Gastroesophageal sphincter (tissue), 3 donors: ENCODE data around the gene STH.

Experiments used
- CTCF ChIP-seq, 4 experiments: fragments of 200-600 bp in 2 of 4; fragments of 450-650 bp in 2 of 4; sonication (generic) in 1 of 4; IDR thresholded peaks; one replicate each; pipeline ENCODE4 v1.5.1; 2017 to 2019; ENCODE audit warnings: antibody characterized with exemption in 4 of 4, mild to moderate bottlenecking in 2 of 4, moderate library complexity in 2 of 4
- EP300 ChIP-seq: sonication (generic); formaldehyde crosslinking; IDR thresholded peaks from one replicate; pipeline ENCODE4 v1.6.1; 2017; ENCODE audit warnings: antibody characterized with exemption, mild to moderate bottlenecking
- POLR2A ChIP-seq, 2 donors: fragments of 450-650 bp; IDR thresholded peaks; one replicate each; pipeline ENCODE4 v1.6.1; 2017; ENCODE audit warnings: antibody characterized with exemption in 2 of 2, mild to moderate bottlenecking in 2 of 2, moderate library complexity in 1 of 2
- POLR2AphosphoS5 ChIP-seq: sonication (generic); formaldehyde crosslinking; IDR thresholded peaks from one replicate; pipeline ENCODE4 v1.6.1; 2017; ENCODE audit warnings: antibody characterized with exemption

GRCh38 chr17:45998987-45999899 lies at the start of gene STH:
- TF ChIP-seq POLR2A (IDR thresholded peaks at IDR 0.05): no peak
- no peak for TF ChIP-seq EP300
- TF ChIP-seq CTCF (IDR thresholded peaks at IDR 0.05): no peak
- TF ChIP-seq POLR2AphosphoS5: no peak
